Measurements from ENCODE around the gene SPECC1.

GRCh38 chr17:20116683-20117309 lies 107.6 kb downstream of the SPECC1 start:
- TF ChIP-seq, protein P1, sequence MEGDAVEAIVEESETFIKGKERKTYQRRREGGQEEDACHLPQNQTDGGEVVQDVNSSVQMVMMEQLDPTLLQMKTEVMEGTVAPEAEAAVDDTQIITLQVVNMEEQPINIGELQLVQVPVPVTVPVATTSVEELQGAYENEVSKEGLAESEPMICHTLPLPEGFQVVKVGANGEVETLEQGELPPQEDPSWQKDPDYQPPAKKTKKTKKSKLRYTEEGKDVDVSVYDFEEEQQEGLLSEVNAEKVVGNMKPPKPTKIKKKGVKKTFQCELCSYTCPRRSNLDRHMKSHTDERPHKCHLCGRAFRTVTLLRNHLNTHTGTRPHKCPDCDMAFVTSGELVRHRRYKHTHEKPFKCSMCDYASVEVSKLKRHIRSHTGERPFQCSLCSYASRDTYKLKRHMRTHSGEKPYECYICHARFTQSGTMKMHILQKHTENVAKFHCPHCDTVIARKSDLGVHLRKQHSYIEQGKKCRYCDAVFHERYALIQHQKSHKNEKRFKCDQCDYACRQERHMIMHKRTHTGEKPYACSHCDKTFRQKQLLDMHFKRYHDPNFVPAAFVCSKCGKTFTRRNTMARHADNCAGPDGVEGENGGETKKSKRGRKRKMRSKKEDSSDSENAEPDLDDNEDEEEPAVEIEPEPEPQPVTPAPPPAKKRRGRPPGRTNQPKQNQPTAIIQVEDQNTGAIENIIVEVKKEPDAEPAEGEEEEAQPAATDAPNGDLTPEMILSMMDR (IDR thresholded peaks at IDR 0.05) = peak; percentile 39 to 79 (median 46)
- no peak for TF ChIP-seq POLR2AphosphoS5 (IDR thresholded peaks at IDR 0.05)

Measured in gastroesophageal sphincter (tissue), 3 donors.